ENCODE data around the gene FADS3. TPM values are rescaled to one million over a fixed set of nuclear protein-coding genes. Genes with fewer than 3 reads are reported as not detected.

FADS3 gene
- total and polyA plus RNA-seq, 2 experiments from 2014 or later, result 44.4 to 73.5 TPM

DNA sequence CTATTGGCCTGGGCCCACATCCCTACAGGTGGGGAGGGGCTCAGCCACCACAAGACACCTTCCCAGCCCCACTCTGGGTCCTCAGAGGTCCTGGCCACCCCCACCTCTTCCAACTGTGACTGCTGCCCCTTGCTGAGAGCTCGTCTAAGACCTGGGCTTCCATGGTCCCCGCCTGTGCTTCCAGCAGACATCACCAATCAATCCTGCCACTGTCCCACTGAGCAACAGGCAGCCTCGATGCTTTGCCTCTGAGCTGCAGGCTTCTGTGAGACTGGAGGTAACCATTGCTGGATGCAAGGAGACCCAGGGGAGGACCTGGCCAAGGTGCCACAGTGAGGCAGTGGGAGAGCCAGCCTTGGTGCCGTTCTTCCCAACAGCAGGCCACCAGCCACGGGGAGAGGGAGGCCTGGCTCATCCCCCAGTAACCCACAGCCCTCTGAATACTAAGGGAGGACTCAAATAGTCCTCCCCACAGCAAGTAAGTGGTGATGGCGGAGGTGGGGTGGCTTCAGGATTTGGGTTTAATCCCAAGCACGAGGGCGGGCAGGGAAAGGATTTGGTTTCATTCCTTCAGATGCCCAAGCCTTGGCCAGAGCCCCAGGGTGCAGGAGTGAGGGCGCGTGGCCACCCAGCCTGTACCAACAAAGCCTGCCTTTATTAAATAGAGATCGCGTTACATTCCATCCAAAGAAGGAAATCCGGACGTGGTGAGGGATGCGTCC lies 5.5 kb upstream of the FADS3 start (continued):
- no peak for TF ChIP-seq EZH2phosphoT487 (IDR thresholded peaks at IDR 0.05; ENCODE audit: unreplicated experiment)
- no peak for TF ChIP-seq CREB1 (CRISPR knock-in tag; IDR thresholded peaks at IDR 0.05; ENCODE audit: low read depth)
- no peak for TF ChIP-seq ZNF114 (CRISPR knock-in tag; IDR thresholded peaks at IDR 0.05)
- TF ChIP-seq, protein P1, sequence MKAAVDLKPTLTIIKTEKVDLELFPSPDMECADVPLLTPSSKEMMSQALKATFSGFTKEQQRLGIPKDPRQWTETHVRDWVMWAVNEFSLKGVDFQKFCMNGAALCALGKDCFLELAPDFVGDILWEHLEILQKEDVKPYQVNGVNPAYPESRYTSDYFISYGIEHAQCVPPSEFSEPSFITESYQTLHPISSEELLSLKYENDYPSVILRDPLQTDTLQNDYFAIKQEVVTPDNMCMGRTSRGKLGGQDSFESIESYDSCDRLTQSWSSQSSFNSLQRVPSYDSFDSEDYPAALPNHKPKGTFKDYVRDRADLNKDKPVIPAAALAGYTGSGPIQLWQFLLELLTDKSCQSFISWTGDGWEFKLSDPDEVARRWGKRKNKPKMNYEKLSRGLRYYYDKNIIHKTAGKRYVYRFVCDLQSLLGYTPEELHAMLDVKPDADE (IDR thresholded peaks at IDR 0.05), result no peak
- no peak for TF ChIP-seq STAT1 (IDR thresholded peaks at IDR 0.05; ENCODE audit: unreplicated experiment)
- no peak for TF ChIP-seq JUNB (IDR thresholded peaks at IDR 0.05; ENCODE audit: unreplicated experiment)
- no peak for TF ChIP-seq ZNF331 (CRISPR knock-in tag; IDR thresholded peaks at IDR 0.05; ENCODE audit: low read depth)
- no peak for TF ChIP-seq EZH2 (IDR thresholded peaks at IDR 0.05; ENCODE audit: low read depth, unreplicated experiment)
- TF ChIP-seq POLR2AphosphoS5 (IDR thresholded peaks at IDR 0.05; ENCODE audit: low read depth), result no peak
- TF ChIP-seq, protein P2, sequence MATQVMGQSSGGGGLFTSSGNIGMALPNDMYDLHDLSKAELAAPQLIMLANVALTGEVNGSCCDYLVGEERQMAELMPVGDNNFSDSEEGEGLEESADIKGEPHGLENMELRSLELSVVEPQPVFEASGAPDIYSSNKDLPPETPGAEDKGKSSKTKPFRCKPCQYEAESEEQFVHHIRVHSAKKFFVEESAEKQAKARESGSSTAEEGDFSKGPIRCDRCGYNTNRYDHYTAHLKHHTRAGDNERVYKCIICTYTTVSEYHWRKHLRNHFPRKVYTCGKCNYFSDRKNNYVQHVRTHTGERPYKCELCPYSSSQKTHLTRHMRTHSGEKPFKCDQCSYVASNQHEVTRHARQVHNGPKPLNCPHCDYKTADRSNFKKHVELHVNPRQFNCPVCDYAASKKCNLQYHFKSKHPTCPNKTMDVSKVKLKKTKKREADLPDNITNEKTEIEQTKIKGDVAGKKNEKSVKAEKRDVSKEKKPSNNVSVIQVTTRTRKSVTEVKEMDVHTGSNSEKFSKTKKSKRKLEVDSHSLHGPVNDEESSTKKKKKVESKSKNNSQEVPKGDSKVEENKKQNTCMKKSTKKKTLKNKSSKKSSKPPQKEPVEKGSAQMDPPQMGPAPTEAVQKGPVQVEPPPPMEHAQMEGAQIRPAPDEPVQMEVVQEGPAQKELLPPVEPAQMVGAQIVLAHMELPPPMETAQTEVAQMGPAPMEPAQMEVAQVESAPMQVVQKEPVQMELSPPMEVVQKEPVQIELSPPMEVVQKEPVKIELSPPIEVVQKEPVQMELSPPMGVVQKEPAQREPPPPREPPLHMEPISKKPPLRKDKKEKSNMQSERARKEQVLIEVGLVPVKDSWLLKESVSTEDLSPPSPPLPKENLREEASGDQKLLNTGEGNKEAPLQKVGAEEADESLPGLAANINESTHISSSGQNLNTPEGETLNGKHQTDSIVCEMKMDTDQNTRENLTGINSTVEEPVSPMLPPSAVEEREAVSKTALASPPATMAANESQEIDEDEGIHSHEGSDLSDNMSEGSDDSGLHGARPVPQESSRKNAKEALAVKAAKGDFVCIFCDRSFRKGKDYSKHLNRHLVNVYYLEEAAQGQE (IDR thresholded peaks at IDR 0.05; ENCODE audit: unreplicated experiment), result no peak

DNA sequence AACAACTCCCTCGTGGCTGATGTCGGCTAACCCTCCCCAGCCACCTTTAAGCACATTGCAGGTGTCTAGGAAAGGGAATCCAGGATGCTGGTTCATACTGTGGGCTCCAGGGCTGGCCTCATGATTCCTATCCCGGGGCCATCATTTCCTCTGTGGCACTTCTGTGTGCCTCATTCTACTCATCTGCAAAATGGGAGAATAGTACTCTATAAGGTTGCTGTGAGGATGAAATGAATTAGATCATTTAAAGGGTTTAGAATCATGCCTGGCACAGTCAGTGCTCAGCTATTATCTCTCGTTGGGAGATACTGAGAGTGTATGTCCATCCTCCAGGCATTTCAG lies 4.3 kb upstream of the FADS3 start:
- Mint-ChIP-seq H3K9me3 (no peaks in the 10 kb centered on the region; the same call in 2 of the 3 replicates), H3K4me3 (no peak overlapping the region), H3K27ac (no peak overlapping the region), H3K4me1 (peaks cover 19% of the 10 kb centered on the region; the same call in 2 of the 3 replicates), H3K36me3 (ENCODE audit: low read depth) (no peaks in the 10 kb centered on the region; the same call in 2 of the 3 replicates), H3K27me3 (ENCODE audit: insufficient read depth, low read depth, poor library complexity) (peaks cover 12% of the 10 kb centered on the region)
- DNase-seq (ENCODE audit: low spot score) (no peak), ATAC-seq (no peak)
- Histone ChIP-seq H3K27ac (ENCODE audit: low read depth) (no peak overlapping the region), H3K36me3 (ENCODE audit: insufficient read depth) (no peaks in the 10 kb centered on the region), H3K4me1 (ENCODE audit: insufficient read depth) (peaks cover 11% of the 10 kb centered on the region; the same call in 1 of the 2 replicates), H3K4me3 (no peak overlapping the region), H2AFZ (no peak overlapping the region), H3K27me3 (ENCODE audit: insufficient read depth) (no peaks in the 10 kb centered on the region), H3F3A (replicated peaks; ENCODE audit: low read depth) (0 out of 2 replicates have a peak, but pooled peaks cover 5% of the 10 kb centered on the region), H3K9me2 (ENCODE audit: insufficient read depth) (no peaks in the 10 kb centered on the region), H3K4me2 (no peak overlapping the region), H4K20me1 (replicated peaks; ENCODE audit: insufficient read depth) (no peaks in the 10 kb centered on the region), H3K79me2 (replicated peaks; ENCODE audit: insufficient read depth) (no peaks in the 10 kb centered on the region)
- TF ChIP-seq POLR2AphosphoS5 (IDR thresholded peaks at IDR 0.05; ENCODE audit: low read depth), result no peak
- TF ChIP-seq JUNB (IDR thresholded peaks at IDR 0.05; ENCODE audit: unreplicated experiment), result no peak
- no peak for TF ChIP-seq ZNF331 (CRISPR knock-in tag; IDR thresholded peaks at IDR 0.05; ENCODE audit: low read depth)
- TF ChIP-seq EZH2 (IDR thresholded peaks at IDR 0.05; ENCODE audit: low read depth, unreplicated experiment), result no peak
- no peak for TF ChIP-seq CREB1 (CRISPR knock-in tag; IDR thresholded peaks at IDR 0.05; ENCODE audit: low read depth)
- TF ChIP-seq, protein P2 (IDR thresholded peaks at IDR 0.05; ENCODE audit: unreplicated experiment), result no peak
- TF ChIP-seq, protein P1 (IDR thresholded peaks at IDR 0.05), result no peak
- TF ChIP-seq, protein P3, sequence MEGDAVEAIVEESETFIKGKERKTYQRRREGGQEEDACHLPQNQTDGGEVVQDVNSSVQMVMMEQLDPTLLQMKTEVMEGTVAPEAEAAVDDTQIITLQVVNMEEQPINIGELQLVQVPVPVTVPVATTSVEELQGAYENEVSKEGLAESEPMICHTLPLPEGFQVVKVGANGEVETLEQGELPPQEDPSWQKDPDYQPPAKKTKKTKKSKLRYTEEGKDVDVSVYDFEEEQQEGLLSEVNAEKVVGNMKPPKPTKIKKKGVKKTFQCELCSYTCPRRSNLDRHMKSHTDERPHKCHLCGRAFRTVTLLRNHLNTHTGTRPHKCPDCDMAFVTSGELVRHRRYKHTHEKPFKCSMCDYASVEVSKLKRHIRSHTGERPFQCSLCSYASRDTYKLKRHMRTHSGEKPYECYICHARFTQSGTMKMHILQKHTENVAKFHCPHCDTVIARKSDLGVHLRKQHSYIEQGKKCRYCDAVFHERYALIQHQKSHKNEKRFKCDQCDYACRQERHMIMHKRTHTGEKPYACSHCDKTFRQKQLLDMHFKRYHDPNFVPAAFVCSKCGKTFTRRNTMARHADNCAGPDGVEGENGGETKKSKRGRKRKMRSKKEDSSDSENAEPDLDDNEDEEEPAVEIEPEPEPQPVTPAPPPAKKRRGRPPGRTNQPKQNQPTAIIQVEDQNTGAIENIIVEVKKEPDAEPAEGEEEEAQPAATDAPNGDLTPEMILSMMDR (conservative IDR thresholded peaks at IDR 0.05; ENCODE audit: low read depth in 2 of 2), result no peak
- no peak for TF ChIP-seq NANOG (IDR thresholded peaks at IDR 0.05; ENCODE audit: borderline replicate concordance)
- TF ChIP-seq ZNF114 (CRISPR knock-in tag; IDR thresholded peaks at IDR 0.05), result no peak
